Right atrium auricular region (tissue), 2 donors: ENCODE measurements around the gene PMM2. TPM values are rescaled to one million over a fixed set of nuclear protein-coding genes. Genes with fewer than 3 reads are reported as not detected.

Experiments used
- DNase-seq: peaks from one replicate; pipeline ENCODE4 v3.0.0-alpha.2; 2019; ENCODE audit warnings: low spot score
- H3K27ac ChIP-seq, 2 donors: fragments of 200-600 bp; sonication (generic); 1 replicate in 1 of 2; 2 replicates in 1 of 2; pipeline ENCODE4 v1.5.1; 2016 to 2019
- H3K27me3 ChIP-seq, 2 donors: fragments of 200-600 bp; sonication (generic); one replicate each; pipeline versions ENCODE4 v1.5.1 to v1.6.0; 2017 to 2019
- H3K36me3 ChIP-seq: fragments of 200-600 bp; sonication (generic); one replicate; pipeline ENCODE4 v1.5.1; 2016
- H3K4me1 ChIP-seq, 2 donors: fragments of 200-600 bp; sonication (generic); one replicate each; pipeline versions ENCODE4 v1.5.1 to v1.6.0; 2017 to 2019
- H3K4me3 ChIP-seq, 2 donors: fragments of 200-600 bp; sonication (generic); 1 replicate in 1 of 2; 2 replicates in 1 of 2; pipeline ENCODE4 v1.5.1; 2017 to 2019; ENCODE audit warnings: mild to moderate bottlenecking in 1 of 2, moderate library complexity in 1 of 2
- H3K9me3 ChIP-seq, 2 donors: fragments of 200-600 bp; sonication (generic); one replicate each; pipeline ENCODE4 v1.5.1; 2019
- total RNA-seq, 2 donors: library from RNA; depleted of rRNA; stranded (reverse); fragments of >200 nt; gene quantifications; one replicate each; pipeline ENCODE4 v1.1.0, GENCODE V29; 2016
- TF ChIP-seq, protein P1 (sequence below), 2 donors: fragments of 200-600 bp; sonication (generic); IDR thresholded peaks; one replicate each; pipeline ENCODE4 v1.5.1; 2019; ENCODE audit warnings: antibody characterized with exemption in 2 of 2

The PMM2 gene
- total RNA-seq, 2 donors from 2014 or later, result 14.5 to 20.5 TPM

DNA sequence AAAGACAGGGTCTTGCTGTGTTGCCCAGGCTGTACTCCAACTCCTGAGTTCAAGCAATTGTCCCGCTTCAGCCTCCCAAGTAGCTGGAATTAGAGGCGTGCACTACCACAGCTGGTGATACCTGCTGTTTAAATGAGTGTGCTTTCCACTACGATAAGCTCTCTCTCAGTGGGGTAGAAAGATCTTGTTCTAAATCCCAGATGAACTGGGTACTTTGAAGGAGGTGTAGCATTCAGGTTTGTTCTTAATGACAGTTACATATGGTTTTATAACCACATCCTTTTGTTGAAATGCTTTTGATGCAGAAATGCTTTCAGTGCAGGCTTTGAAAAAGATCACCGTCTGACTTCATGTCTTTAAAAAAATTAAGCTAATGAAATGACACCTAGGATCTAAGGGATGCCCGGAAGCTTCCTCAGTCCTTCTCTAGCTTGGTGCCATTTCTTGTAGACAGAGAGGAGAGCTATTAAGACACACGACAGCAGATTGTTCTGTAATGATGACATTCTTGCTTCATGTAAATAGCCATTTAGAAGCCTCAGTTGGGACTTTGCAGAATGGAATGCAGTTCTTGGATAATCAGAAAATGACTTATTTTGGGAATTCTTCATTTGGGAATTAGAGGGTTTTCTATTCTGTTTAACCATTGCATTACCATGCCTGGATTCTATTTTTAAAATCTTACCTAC is 19.5 kb downstream of the PMM2 start:
- H3K4me1 ChIP-seq, result peaks cover 0 to 10% of the 10 kb centered on the region in 2 donors

DNA sequence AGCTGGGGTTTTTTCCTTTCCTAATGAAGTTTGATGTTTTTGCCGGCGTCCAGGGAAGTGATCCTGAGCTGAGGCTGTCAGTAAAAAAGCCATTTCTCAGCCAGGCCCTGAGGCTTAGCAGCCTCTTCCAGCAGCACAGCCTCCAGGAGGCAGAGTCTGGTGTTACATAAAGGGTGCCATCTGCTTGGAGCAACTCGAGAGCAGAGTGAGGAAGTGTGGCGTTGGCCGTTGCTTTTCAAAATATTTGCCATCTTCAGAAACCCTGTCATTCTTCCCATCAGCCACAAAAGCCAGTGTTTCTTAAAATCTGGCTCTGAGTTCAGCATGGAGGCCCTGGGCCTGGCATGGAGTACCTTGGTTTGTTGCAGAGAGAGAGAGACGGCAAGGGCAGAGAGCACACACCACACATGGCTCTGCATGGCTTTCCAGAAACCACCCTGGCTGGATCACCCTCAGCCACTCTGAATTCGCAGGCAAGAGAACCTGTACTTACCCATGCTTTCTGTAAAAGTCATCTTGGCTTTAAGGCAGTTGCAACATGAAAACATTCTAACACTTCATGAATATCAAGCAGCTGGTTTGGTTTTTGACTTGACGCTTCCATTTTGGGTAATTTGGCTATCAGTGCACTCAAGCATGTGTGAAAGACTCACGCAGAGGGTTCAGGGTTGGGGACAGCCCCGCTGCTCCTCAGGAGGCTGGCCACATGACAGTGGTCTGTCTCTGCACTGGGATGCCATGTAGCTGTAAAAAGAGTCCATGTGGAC is 21.0 kb downstream of the PMM2 start:
- TF ChIP-seq, protein P1, sequence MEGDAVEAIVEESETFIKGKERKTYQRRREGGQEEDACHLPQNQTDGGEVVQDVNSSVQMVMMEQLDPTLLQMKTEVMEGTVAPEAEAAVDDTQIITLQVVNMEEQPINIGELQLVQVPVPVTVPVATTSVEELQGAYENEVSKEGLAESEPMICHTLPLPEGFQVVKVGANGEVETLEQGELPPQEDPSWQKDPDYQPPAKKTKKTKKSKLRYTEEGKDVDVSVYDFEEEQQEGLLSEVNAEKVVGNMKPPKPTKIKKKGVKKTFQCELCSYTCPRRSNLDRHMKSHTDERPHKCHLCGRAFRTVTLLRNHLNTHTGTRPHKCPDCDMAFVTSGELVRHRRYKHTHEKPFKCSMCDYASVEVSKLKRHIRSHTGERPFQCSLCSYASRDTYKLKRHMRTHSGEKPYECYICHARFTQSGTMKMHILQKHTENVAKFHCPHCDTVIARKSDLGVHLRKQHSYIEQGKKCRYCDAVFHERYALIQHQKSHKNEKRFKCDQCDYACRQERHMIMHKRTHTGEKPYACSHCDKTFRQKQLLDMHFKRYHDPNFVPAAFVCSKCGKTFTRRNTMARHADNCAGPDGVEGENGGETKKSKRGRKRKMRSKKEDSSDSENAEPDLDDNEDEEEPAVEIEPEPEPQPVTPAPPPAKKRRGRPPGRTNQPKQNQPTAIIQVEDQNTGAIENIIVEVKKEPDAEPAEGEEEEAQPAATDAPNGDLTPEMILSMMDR (IDR thresholded peaks at IDR 0.05), result no peak
- H3K4me1 ChIP-seq, result peaks cover 0 to 10% of the 10 kb centered on the region in 2 donors
- no peaks in the 10 kb centered on the region for H3K9me3 ChIP-seq
- no peak overlapping the region for H3K4me3 ChIP-seq
- peak overlapping the region in 1 of 2 donors; percentile 24 for H3K27ac ChIP-seq
- no peaks in the 10 kb centered on the region for H3K27me3 ChIP-seq
- peaks cover 51% of the 10 kb centered on the region for H3K36me3 ChIP-seq
- DNase-seq, result no peak

More for the DNA sequence above, 19.5 kb downstream of the PMM2 start:
- no peak overlapping the region for H3K4me3 ChIP-seq
- peaks cover 67% of the 10 kb centered on the region for H3K36me3 ChIP-seq
- TF ChIP-seq, protein P1 (IDR thresholded peaks at IDR 0.05), result no peak
- no peaks in the 10 kb centered on the region for H3K9me3 ChIP-seq
- DNase-seq, result no peak
- no peak overlapping the region for H3K27ac ChIP-seq
- H3K27me3 ChIP-seq, result no peaks in the 10 kb centered on the region

DNA sequence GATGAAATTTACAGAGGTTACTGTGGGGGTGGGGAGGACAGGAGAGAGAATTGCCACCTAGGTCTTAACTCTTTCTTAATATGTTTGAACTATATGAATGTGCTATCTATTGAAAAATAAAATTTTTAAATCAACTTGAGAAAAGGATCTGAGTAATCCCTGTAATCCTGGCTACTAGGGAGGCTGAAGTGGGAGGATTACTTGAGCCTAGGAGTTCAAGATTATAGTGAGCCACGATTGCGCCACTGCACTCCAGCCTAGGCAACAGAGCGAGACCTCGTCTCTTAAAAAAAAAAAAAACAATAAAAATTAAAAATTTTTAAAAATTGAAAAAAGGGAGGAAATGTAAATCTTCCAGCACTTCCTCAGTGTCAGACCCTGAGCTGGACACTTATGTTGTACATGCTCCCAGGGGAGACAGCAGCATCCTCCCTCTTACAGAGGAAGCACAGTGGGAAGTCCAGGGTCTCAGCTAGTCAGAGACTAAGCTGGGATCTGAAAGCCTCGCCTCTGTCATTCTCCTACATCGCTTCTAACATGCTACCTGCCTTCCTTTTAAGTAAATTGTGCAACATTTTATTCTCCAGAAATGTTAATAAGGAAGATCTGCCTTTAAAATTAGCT is 21.9 kb downstream of the PMM2 start:
- peaks cover 50% of the 10 kb centered on the region for H3K36me3 ChIP-seq

DNA sequence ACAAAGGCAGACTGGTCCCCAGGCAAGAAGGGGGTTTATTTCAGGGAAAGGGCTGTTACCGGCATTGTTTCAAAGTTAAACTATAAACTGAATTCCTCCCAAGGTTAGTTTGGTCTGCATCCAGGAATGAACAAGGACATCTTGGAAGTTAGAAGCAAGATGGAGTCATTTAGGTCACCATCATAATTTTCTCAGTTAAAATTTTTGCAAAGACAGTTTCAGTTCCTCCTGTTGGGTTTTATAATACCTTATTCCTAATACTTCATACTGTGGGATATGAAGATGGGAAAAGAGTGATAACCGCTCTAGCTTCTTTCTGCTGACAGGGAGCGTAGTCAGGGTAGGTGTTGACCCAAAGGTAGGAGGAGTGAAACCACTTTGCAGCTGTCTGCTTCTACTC is 24.8 kb downstream of the PMM2 start:
- peaks cover 33% of the 10 kb centered on the region for H3K36me3 ChIP-seq
- H3K4me3 ChIP-seq, result no peak overlapping the region
- H3K27me3 ChIP-seq, result no peaks in the 10 kb centered on the region
- H3K4me1 ChIP-seq, result peaks cover 0 to 10% of the 10 kb centered on the region in 2 donors
- no peaks in the 10 kb centered on the region for H3K9me3 ChIP-seq
- TF ChIP-seq, protein P1 (IDR thresholded peaks at IDR 0.05), result no peak
- DNase-seq, result no peak
- H3K27ac ChIP-seq, result no peak overlapping the region

More for the DNA sequence above, 21.9 kb downstream of the PMM2 start:
- H3K27me3 ChIP-seq, result no peaks in the 10 kb centered on the region
- TF ChIP-seq, protein P1 (IDR thresholded peaks at IDR 0.05), result no peak
- H3K9me3 ChIP-seq, result no peaks in the 10 kb centered on the region
- no peak overlapping the region for H3K4me3 ChIP-seq
- DNase-seq, result no peak
- peaks cover 0 to 10% of the 10 kb centered on the region in 2 donors for H3K4me1 ChIP-seq
- H3K27ac ChIP-seq, result peak overlapping the region in 1 of 2 donors; percentile 15

DNA sequence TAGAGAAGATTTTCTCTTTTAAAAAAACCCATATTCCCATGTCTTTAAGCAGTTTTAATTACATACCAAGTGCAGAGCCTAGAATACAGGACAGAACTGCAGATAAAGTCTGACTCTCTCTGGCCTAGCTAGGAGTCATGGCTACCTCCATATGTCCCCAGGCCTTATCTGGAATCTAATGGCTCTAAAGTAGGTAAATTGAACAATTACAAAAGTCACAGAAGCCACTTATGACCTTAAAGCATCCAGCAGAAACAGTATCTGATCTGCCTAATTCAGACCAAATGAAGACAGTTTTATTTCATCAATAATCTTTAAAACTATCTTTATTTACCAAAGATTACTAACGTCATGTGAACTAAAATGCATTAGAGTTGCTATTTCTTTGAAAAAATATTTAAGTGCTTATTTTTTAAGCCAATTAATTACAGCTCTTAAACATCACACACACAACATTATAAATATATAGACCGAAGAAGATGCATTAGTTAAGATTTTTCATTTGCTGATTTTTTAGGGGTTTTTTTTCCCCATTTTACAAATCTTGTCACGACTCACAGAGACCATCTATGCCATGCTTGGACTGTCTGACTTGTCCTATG is 28.7 kb downstream of the PMM2 start:
- no peak overlapping the region for H3K27ac ChIP-seq
- DNase-seq, result no peak
- H3K4me1 ChIP-seq, result no peaks in the 10 kb centered on the region
- H3K36me3 ChIP-seq, result peaks cover 29% of the 10 kb centered on the region
- TF ChIP-seq, protein P1 (IDR thresholded peaks at IDR 0.05), result no peak
- no peaks in the 10 kb centered on the region for H3K9me3 ChIP-seq
- H3K27me3 ChIP-seq, result no peaks in the 10 kb centered on the region
- H3K4me3 ChIP-seq, result no peak overlapping the region
